Stimulated activated CD4-positive, alpha-beta T cell treated with anti-CD3 and anti-CD28 coated beads, Interleukin-4, amount 100 ng/mL, for 1 hour (primary cell): ENCODE measurements around the gene FZR1.
"Not testable (repeated sequence)": the region's sequence is repeated elsewhere in the genome, so short reads cannot be mapped to it uniquely, and the experiment has no call there.

ENCODE experiments used
- DNase-seq: peaks from one replicate; pipeline ENCODE4 v3.0.0-alpha.2; 2020

FZR1 gene

GRCh38 chr19:3517638-3518037, 11.5 kb downstream of the FZR1 start:
- no peak for DNase-seq

- no peak for DNase-seq
These were observed 12.1 kb downstream of the FZR1 start for GRCh38 chr19:3518255-3518654.

- DNase-seq: no peak
These were observed 12.5 kb downstream of the FZR1 start for GRCh38 chr19:3518659-3519058.

- DNase-seq: no peak
These were observed 13.0 kb downstream of the FZR1 start for GRCh38 chr19:3519126-3519525.

- DNase-seq: no peak
These were observed 14.3 kb downstream of the FZR1 start for GRCh38 chr19:3520166-3521103.

- no peak for DNase-seq
These were observed 15.0 kb downstream of the FZR1 start for GRCh38 chr19:3521104-3521445.

- DNase-seq: no peak
These were observed 16.6 kb downstream of the FZR1 start for GRCh38 chr19:3522421-3523360.

- DNase-seq: no peak
These were observed 17.4 kb downstream of the FZR1 start for GRCh38 chr19:3523361-3524077.

GRCh38 chr19:3524078-3524842, 18.1 kb downstream of the FZR1 start:
- DNase-seq: no peak

- DNase-seq: no peak
These were observed 18.9 kb downstream of the FZR1 start for GRCh38 chr19:3524904-3525451.

- no peak for DNase-seq
These were observed 20.6 kb downstream of the FZR1 start for GRCh38 chr19:3526507-3527237.

- no peak for DNase-seq
These were observed 21.3 kb downstream of the FZR1 start for GRCh38 chr19:3527238-3527910.

GRCh38 chr19:3528080-3528479, 22.0 kb downstream of the FZR1 start:
- DNase-seq: no peak

GRCh38 chr19:3528539-3529211, 22.6 kb downstream of the FZR1 start:
- no peak for DNase-seq

GRCh38 chr19:3529299-3529698, 23.2 kb downstream of the FZR1 start:
- DNase-seq: not testable (repeated sequence)

- DNase-seq: no peak
These were observed 24.3 kb downstream of the FZR1 start for GRCh38 chr19:3530389-3530788.

GRCh38 chr19:3531716-3532115, 25.6 kb downstream of the FZR1 start:
- no peak for DNase-seq

- DNase-seq: no peak
These were observed 26.2 kb downstream of the FZR1 start for GRCh38 chr19:3532154-3532786.

GRCh38 chr19:3533033-3533432, 26.9 kb downstream of the FZR1 start:
- DNase-seq: no peak
